Keratinocyte (primary cell): ENCODE measurements around the gene LSM3.

ENCODE experiments used
- CTCF ChIP-seq, 3 experiments: IDR thresholded peaks in 1 of 3; conservative IDR thresholded peaks in 1 of 3; optimal IDR thresholded peaks in 1 of 3; 2 replicates in 2 of 3; 3 replicates in 1 of 3; pipeline versions ENCODE3 to v1.5.1; 2011; ENCODE audit warnings: low read length in 3 of 3, mild to moderate bottlenecking in 3 of 3, moderate library complexity in 2 of 3, control low read depth in 1 of 3, inconsistent platforms in 1 of 3; ENCODE audit not compliant: insufficient read depth in 2 of 3; ENCODE audit errors: extremely low read depth in 1 of 3
- EZH2 ChIP-seq: IDR thresholded peaks from one replicate; pipeline ENCODE4 v1.6.1; 2012; ENCODE audit warnings: inconsistent platforms, mild to moderate bottlenecking, low read length, moderate library complexity

- TF ChIP-seq CTCF (optimal IDR thresholded peaks at IDR 0.05 in 1 of 3, IDR thresholded peaks at IDR 0.05 in 1 of 3, conservative IDR thresholded peaks at IDR 0.05 in 1 of 3; ENCODE audit: extremely low read depth in 1 of 3, insufficient read depth in 2 of 3, low read length in 3 of 3), result no peak
- TF ChIP-seq EZH2, result no peak
These were observed 52.8 kb downstream of the LSM3 start for GRCh38 chr3:14231145-14231990.
